ENCODE measurements around the gene OR2F1. TPM values are rescaled to one million over a fixed set of nuclear protein-coding genes. Genes with fewer than 3 reads are reported as not detected.
"Not testable (repeated sequence)": the region's sequence is repeated elsewhere in the genome, so short reads cannot be mapped to it uniquely, and the experiment has no call there.

OR2F1 gene
- total RNA-seq, 3 donors from 2014 or later = not detected

GRCh38 chr7:144009361-144009760 lies 54.7 kb downstream of the OR2F1 start:
- DNase-seq (no peak), ATAC-seq (no peak)
- Mint-ChIP-seq H3K27me3 (ENCODE audit: low read depth) (peaks cover 7% of the 10 kb centered on the region), H3K4me3 (no peak overlapping the region), H3K4me1 (ENCODE audit: low read depth) (no peaks in the 10 kb centered on the region), H3K36me3 (ENCODE audit: insufficient read depth) (no peaks in the 10 kb centered on the region), H3K9me3 (peaks cover 14% of the 10 kb centered on the region)

GRCh38 chr7:144010061-144010460 lies 55.4 kb downstream of the OR2F1 start:
- not testable (repeated sequence) for H3K4me3 Mint-ChIP-seq; DNase-seq; H3K4me1 Mint-ChIP-seq (ENCODE audit: low read depth); H3K36me3 Mint-ChIP-seq (ENCODE audit: insufficient read depth); ATAC-seq
- H3K27me3 Mint-ChIP-seq (ENCODE audit: low read depth) = peaks cover 11% of the 10 kb centered on the region
- peaks cover 14% of the 10 kb centered on the region for H3K9me3 Mint-ChIP-seq

- Mint-ChIP-seq H3K9me3 (peaks cover 14% of the 10 kb centered on the region), H3K27me3 (ENCODE audit: low read depth) (peaks cover 12% of the 10 kb centered on the region)
- H3K4me1 Mint-ChIP-seq (ENCODE audit: low read depth); DNase-seq; H3K36me3 Mint-ChIP-seq (ENCODE audit: insufficient read depth); H3K4me3 Mint-ChIP-seq; ATAC-seq: not testable (repeated sequence)
These were observed 56.2 kb downstream of the OR2F1 start for GRCh38 chr7:144010821-144011220.

GRCh38 chr7:144011458-144012230 lies 57.0 kb downstream of the OR2F1 start:
- H3K4me3 Mint-ChIP-seq = no peak overlapping the region
- H3K36me3 Mint-ChIP-seq (ENCODE audit: insufficient read depth) = no peaks in the 10 kb centered on the region
- H3K4me1 Mint-ChIP-seq (ENCODE audit: low read depth) = no peaks in the 10 kb centered on the region
- H3K9me3 Mint-ChIP-seq = peaks cover 14% of the 10 kb centered on the region
- ATAC-seq (no peak), DNase-seq (no peak)
- H3K27me3 Mint-ChIP-seq (ENCODE audit: low read depth) = peaks cover 11% of the 10 kb centered on the region

Other genes starting within 250 kb of the OR2F1 start
- under 1 TPM; 0.21 to 0.35 (median 0.30) TPM for gene CTAGE6, start 197.1 kb upstream of the OR2F1 start, total RNA-seq
- 1 to 10 TPM; 2.7 to 4.1 (median 3.9) TPM for gene TCAF1, start 52.7 kb upstream of the OR2F1 start, total RNA-seq
- not detected for gene OR2F2, start 19.6 kb upstream of the OR2F1 start, total RNA-seq
- gene OR6B1, start 45.5 kb downstream of the OR2F1 start, total RNA-seq = not detected
- not detected for gene OR2A5, start 94.1 kb downstream of the OR2F1 start, total RNA-seq
- gene OR2A25, start 115.0 kb downstream of the OR2F1 start, total RNA-seq = not detected
- gene OR2A12, start 131.4 kb downstream of the OR2F1 start, total RNA-seq = not detected
- not detected for gene OR2A2, start 154.7 kb downstream of the OR2F1 start, total RNA-seq
- gene OR2A14, start 168.3 kb downstream of the OR2F1 start, total RNA-seq = not detected
- gene CTAGE4, start 228.6 kb downstream of the OR2F1 start, total RNA-seq = 1 to 10 TPM in 1 of 3 donors, under 1 TPM in 2; 0.29 to 1.6 (median 0.61) TPM
- 1 to 10 TPM; 1.7 to 4.0 (median 2.6) TPM for gene ARHGEF35, start 241.0 kb downstream of the OR2F1 start, total RNA-seq